HS-5 (cell line): ENCODE measurements around the gene CKMT2.

Experiments used
- DNase-seq: peaks from one replicate; pipeline ENCODE4 v3.0.0-alpha.2; 2012; ENCODE audit warnings: low read depth

Gene CKMT2

DNA sequence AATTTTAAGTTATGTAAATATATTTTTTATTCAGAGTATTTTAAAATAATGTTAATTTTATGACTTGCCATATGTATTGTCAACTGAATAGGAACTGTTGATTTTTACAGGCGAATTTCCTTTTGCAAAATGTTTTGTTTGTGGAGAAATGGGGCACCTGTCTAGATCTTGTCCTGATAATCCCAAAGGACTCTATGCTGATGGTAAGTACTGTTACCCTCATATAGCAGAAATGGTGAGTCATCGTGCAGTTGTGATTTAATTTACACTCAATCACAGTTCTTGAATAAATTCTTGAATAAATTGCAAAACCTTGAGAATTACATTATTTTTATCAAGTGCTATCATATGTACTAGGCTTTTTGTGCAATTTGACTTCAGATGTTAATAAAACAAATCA is 75.7 kb downstream of the CKMT2 start:
- no peak for DNase-seq

DNA sequence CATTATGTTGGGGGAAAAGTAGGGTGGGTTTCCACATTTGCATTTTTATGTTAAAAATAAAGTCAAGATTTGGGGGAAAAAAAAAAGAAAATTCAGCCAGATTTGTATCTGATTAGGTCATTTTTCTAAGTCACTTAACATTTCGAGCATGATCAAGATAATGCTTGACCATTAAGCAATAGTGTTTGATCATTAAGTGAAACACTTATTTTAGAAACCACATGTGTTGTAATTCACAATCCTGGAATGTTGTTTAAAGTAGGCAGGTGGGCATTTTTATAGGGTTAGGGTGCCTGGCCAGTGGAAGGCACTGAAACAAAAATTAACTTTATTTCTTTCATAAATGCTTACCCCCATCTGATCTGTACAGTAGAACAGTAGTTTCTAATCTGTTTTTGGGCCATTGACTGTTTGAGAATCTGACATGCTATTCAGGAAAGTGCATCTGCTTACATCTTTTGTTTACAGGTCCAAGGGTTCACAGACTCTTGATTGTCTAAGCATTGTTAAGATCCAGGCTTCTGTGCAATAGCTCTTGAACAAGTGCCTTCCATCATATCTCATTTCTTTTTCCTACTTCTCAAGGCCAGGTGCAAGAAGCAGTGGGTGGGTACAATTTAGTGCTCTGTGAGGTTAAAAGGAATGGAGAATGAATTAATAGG is 77.4 kb downstream of the CKMT2 start:
- no peak for DNase-seq

DNA sequence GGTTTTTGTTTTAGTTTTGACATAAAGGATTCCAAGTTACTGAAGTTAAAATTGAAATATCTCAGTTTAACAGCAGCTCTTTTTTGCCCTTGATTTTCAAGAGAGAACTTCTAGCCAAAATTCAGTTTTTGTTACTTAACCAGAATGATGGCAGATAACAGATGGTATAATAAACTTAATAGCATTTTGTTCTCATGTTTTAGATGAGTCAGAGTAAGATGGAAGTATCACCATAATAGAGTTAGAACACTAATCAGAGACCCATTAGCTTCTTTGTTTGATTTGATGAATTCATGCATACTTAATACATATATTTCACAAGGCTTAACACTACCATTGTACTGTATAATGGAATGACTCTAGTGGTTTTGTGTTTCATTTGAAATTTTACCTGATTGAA is 80.2 kb downstream of the CKMT2 start:
- DNase-seq = no peak

DNA sequence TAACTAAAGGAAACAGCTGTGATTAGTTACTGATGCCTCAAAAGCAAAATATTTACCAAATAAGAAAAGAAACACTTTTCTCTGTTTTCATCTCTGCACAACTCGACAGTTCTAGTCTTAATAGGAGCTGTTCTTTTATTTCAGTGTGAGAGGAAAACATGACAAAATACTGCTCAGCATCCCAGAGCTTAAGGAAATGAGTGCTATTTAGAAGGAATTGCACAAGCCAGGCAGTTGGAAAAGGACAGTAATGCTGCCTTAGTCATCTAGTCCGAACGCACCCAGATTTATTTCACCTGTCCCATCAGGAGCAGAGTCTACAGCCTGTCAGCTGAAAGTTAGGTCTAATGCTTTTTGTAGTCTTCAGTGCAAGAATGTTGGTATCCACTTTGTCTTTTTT is 80.6 kb downstream of the CKMT2 start:
- DNase-seq = no peak

GRCh38 chr5:81314581-81314980 is 81.5 kb downstream of the CKMT2 start:
- DNase-seq = no peak

GRCh38 chr5:81315336-81315735 is 82.2 kb downstream of the CKMT2 start:
- no peak for DNase-seq

DNA sequence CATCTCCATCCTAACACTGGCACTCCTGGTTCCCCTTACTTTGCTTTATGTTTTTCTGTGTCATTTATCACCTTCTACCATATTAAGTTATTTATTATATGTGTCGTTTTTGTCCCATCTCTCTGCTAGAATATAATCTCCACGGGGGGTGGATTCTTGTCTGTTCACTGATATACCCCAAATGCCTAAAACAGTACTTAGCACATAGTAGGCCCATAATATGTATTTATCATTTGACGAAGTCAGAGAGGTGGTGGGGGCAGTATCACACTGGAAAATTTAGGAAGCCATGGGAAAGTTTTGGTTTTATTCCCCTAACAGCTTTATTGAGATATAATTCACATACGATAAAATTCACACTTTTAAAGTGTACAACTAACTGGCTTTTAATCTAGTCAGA is 82.7 kb downstream of the CKMT2 start:
- DNase-seq = no peak
